Upper lobe of left lung (tissue), 6 donors: ENCODE data around the gene GGT5. TPM values are rescaled to one million over a fixed set of nuclear protein-coding genes. Genes with fewer than 3 reads are reported as not detected.
"Not testable (repeated sequence)": the region's sequence is repeated elsewhere in the genome, so short reads cannot be mapped to it uniquely, and the experiment has no call there.

Experiments used
- ATAC-seq, 2 donors: fragments of 200-7000 bp; cut with Tn5 transposase; one replicate each; pipeline ENCODE4 v1.9.1; 2022; ENCODE audit warnings: mild to moderate bottlenecking in 2 of 2, moderate library complexity in 2 of 2; ENCODE audit not compliant: low FRiP score in 2 of 2
- DNase-seq, 2 donors: peaks; one replicate each; pipeline ENCODE4 v3.0.0-alpha.2; 2019 to 2020
- H3K27ac ChIP-seq, 4 donors: fragments of 200-600 bp; sonication (generic); one replicate each; pipeline ENCODE4 v1.5.1; 2016 to 2019
- H3K27me3 ChIP-seq, 4 donors: fragments of 200-600 bp; sonication (generic); one replicate each; pipeline ENCODE4 v1.5.1; 2017 to 2019
- H3K36me3 ChIP-seq, 4 donors: fragments of 200-600 bp; sonication (generic); one replicate each; pipeline ENCODE4 v1.5.1; 2016 to 2019
- H3K4me1 ChIP-seq, 4 donors: fragments of 200-600 bp; sonication (generic); one replicate each; pipeline ENCODE4 v1.5.1; 2018 to 2019
- H3K4me3 ChIP-seq, 4 donors: fragments of 200-600 bp; sonication (generic); one replicate each; pipeline ENCODE4 v1.5.1; 2017 to 2019; ENCODE audit warnings: mild to moderate bottlenecking in 2 of 4, moderate library complexity in 1 of 4
- H3K9me3 ChIP-seq, 4 donors: fragments of 200-600 bp; sonication (generic); one replicate each; pipeline ENCODE4 v1.5.1; 2018 to 2019
- EP300 ChIP-seq, 4 donors: sonication (generic); formaldehyde crosslinking; IDR thresholded peaks; one replicate each; pipeline ENCODE4 v1.5.1; 2017; ENCODE audit warnings: antibody characterized with exemption in 4 of 4, control low read depth in 2 of 4
- POLR2A ChIP-seq, 4 donors: fragments of 450-650 bp; IDR thresholded peaks; one replicate each; pipeline ENCODE4 v1.5.1; 2016 to 2017; ENCODE audit warnings: antibody characterized with exemption in 4 of 4, mild to moderate bottlenecking in 2 of 4
- POLR2AphosphoS5 ChIP-seq, 2 donors: sonication (generic); formaldehyde crosslinking; IDR thresholded peaks; one replicate each; pipeline ENCODE4 v1.5.1; 2017; ENCODE audit warnings: antibody characterized with exemption in 2 of 2
- WGBS, 2 donors: methylation state at CpG; one replicate each; pipeline ENCODE4 v1.1.5; 2017 to 2018; 5-methylcytosine and 5-hydroxymethylcytosine counted together
- total RNA-seq, 6 donors: library from RNA; depleted of rRNA in 4 of 6; stranded (reverse); fragments of >200 nt in 4 of 6; gene quantifications; one replicate each; pipeline versions ENCODE4 v1.1.0 to v1.2.1, GENCODE V29; 2016 to 2021
- TF ChIP-seq, protein P1 (sequence below), 6 experiments: fragments of 450-650 bp in 4 of 6; fragments of 200-600 bp in 2 of 6; sonication (generic) in 2 of 6; IDR thresholded peaks; one replicate each; pipeline ENCODE4 v1.5.1; 2016 to 2019; ENCODE audit warnings: antibody characterized with exemption in 6 of 6
- donor health status: DM: no; HTN: no; CAD: no; lungs with moderate emphysema.
- donor health status: DM: no; HTN: yes; CAD: no; lungs with severe emphysema.

Gene GGT5
- total RNA-seq, 6 donors from 2014 or later = 4.2 to 47.4 (median 29.6) TPM

DNA sequence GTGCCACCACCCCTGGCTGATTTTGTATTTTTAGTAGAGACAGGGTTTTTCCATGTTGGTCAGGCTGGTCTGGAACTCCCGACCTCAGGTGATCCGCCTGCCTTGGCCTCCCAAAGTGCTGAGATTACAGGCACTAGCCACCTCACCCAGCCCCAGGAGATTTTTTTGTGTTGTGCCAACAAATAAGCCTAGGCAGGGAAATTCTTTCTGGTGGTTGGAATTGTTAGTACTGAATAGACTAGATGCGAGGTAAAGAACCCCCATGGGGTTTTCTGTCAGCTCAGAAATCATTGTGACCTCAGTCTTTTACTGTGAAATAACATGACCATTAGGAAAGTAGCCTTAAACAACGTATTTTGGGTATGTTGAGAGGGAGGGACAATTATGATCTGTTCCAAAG lies 29.0 kb upstream of the GGT5 start:
- WGBS, 2 donors = 71 to 72% methylated on average over 4 of the region's 4 CpGs
- peaks cover 19 to 43% (median 28%) of the 10 kb centered on the region in 4 donors for H3K4me1 ChIP-seq
- H3K4me3 ChIP-seq = peak overlapping the region in 2 of 4 donors; percentile 7 to 77
- peak overlapping the region in 3 of 4 donors; percentile 33 to 76 (median 58) for H3K27ac ChIP-seq
- H3K27me3 ChIP-seq, H3K9me3 ChIP-seq, ATAC-seq, DNase-seq, H3K36me3 ChIP-seq: not testable (repeated sequence)

DNA sequence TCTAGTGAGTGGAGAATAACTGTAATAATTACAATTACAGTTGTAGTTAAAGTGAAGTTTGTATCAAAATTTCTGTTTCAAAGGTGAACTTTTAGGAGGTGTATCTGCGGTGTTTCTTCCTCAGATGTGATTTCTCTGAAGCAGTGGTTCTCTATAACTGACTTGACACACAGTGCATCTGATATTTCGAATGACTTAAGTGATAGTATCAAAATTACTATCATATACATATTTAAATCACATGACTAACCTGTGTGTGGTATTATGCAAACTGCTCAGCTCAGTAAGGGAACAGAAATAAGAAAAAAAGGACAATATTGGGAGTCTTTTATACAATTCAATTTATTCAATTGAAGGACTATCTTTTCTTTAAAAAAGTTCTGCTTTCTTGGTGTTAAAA lies 28.1 kb upstream of the GGT5 start:
- 81 to 85% methylated on average over 2 of the region's 2 CpGs for WGBS, 2 donors
- Histone ChIP-seq H3K4me1 (peaks cover 19 to 43% (median 28%) of the 10 kb centered on the region in 4 donors), H3K4me3 (peak overlapping the region in 2 of 4 donors; percentile 63 to 77), H3K27ac (peak overlapping the region in 2 of 4 donors; percentile 58 to 76)
- not testable (repeated sequence) for DNase-seq, H3K36me3 ChIP-seq, H3K27me3 ChIP-seq, H3K9me3 ChIP-seq, ATAC-seq

DNA sequence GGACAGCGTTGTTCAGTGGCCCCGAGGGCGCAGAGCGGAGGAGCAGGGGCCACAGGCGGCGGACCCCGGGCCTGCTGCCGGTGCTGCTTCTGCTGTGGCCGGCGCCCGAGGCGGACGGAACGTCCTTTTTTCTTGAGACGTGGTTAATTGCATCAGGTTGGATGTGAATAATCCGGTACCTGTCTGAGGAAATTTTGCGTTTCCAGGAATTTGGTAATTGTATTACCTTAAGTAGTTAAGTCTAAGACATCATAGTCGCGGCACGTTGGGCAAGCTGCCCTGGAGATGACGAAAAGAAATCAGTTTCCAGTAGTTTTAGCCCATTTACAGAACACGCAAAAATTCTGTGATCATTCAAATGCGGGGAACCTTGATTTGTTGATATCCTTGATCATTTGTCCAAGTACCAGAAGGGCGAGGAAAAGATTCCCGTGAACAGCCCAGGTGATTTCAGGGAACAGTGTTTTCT lies 26.5 kb upstream of the GGT5 start:
- Histone ChIP-seq H3K36me3 (no peaks in the 10 kb centered on the region), H3K9me3 (no peaks in the 10 kb centered on the region), H3K4me3 (peak overlapping the region; percentile 63 to 97 (median 74)), H3K4me1 (peaks cover 19 to 43% (median 28%) of the 10 kb centered on the region in 4 donors), H3K27me3 (no peaks in the 10 kb centered on the region), H3K27ac (peak overlapping the region; percentile 90 to 99 (median 94))
- TF ChIP-seq, protein P1, sequence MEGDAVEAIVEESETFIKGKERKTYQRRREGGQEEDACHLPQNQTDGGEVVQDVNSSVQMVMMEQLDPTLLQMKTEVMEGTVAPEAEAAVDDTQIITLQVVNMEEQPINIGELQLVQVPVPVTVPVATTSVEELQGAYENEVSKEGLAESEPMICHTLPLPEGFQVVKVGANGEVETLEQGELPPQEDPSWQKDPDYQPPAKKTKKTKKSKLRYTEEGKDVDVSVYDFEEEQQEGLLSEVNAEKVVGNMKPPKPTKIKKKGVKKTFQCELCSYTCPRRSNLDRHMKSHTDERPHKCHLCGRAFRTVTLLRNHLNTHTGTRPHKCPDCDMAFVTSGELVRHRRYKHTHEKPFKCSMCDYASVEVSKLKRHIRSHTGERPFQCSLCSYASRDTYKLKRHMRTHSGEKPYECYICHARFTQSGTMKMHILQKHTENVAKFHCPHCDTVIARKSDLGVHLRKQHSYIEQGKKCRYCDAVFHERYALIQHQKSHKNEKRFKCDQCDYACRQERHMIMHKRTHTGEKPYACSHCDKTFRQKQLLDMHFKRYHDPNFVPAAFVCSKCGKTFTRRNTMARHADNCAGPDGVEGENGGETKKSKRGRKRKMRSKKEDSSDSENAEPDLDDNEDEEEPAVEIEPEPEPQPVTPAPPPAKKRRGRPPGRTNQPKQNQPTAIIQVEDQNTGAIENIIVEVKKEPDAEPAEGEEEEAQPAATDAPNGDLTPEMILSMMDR (IDR thresholded peaks at IDR 0.05) = no peak
- TF ChIP-seq POLR2AphosphoS5 (IDR thresholded peaks at IDR 0.05) (no peak), POLR2A (IDR thresholded peaks at IDR 0.05) (no peak)
- DNase-seq (peak in 1 of 2 donors; percentile 41), ATAC-seq (peak in 1 of 2 donors; percentile 53)
- WGBS, 2 donors = 1 to 5% methylated on average over 11 to 24 of the region's 25 CpGs

DNA sequence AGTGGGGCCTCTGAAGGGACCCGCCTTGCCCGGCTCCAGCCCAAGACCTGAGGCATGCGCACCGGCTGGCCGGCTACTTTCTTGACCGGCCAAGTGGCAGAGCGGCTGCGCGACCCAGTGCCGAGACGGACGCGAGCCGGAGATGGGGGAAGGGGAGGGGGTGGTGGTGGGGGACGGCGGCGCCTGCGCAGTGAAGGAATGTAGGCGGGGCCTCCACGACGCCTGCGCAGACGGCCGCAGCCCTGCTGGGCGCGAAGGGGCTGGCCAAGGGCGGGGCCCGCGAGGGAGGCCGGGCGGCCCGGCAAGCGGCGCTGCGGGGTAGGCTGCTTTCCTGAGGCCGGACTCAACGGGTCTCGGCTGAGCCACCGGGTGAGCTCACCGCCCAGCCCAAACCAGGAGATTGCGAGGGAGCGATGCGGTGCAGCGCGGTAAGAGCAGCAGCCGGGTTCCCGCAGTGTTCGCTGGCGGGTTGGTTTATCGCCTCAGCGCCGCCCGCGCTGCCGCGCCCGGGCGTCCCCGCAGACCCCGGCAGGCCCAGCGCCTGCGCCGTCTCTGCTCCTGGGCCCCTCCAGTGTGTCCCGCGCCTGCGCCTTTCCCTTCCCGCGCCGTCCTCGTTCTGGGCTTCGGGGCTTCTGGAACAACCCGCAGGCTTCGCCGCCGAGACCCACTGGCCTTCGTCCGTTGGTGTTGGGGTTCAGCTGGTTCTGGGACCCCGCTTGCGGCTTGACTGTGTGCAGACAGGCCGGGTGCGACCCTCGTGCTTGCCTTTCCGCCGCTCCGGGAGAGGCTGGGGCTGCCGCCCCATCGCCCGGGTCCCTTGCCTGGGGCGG lies 25.9 kb upstream of the GGT5 start, which contains the start of gene SPECC1L:
TSS of gene SPECC1L (plus strand) at position 276 of the 830 bp plus-strand sequence. CDS start 31,401 bp downstream, outside the sequence.
- no peaks in the 10 kb centered on the region for H3K36me3 ChIP-seq
- no peaks in the 10 kb centered on the region for H3K9me3 ChIP-seq
- H3K27ac ChIP-seq = peak within 1 kb of the TSS; percentile 90 to 99 (median 94)
- DNase-seq = peak; percentile 93 to 99
- 1 to 2% methylated on average over 11 to 15 of the region's 89 CpGs for WGBS, 2 donors
- ATAC-seq = peak; percentile 97 to 98
- H3K4me1 ChIP-seq = peaks cover 16 to 36% (median 25%) of the 10 kb centered on the region in 4 donors
- TF ChIP-seq POLR2AphosphoS5 (IDR thresholded peaks at IDR 0.05) (peak; percentile 85 to 97), POLR2A (IDR thresholded peaks at IDR 0.05) (peak; percentile 38 to 99 (median 89)), EP300 (IDR thresholded peaks at IDR 0.05) (no peak)
- TF ChIP-seq, protein P1 (IDR thresholded peaks at IDR 0.05) = peak in 2 of 6 experiments; percentile 14 to 41
- peak within 1 kb of the TSS; percentile 63 to 97 (median 74) for H3K4me3 ChIP-seq
- H3K27me3 ChIP-seq = no peaks in the 10 kb centered on the region

DNA sequence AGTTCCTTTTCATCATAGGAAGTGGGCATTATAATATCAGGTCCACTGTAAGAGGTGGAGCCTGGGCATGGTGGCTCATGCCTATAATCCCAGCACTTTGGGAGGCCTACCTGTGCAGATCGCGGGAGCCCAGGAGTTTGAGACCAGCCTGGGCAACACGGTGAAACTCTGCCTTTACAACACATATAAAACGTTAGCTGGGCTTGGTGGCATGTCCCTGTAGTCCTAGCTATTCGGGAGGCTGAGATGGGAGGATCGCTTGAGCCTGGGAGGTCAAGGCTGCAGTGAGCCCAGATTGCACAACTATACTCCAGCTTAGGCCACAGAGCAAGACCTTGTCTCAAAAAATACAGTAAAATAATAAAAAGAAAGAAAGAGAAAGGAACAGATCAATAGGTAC lies 21.6 kb upstream of the GGT5 start:
- WGBS, 2 donors = 92 to 94% methylated on average over 4 to 6 of the region's 6 CpGs
- H3K27ac ChIP-seq, H3K4me1 ChIP-seq, H3K9me3 ChIP-seq, H3K4me3 ChIP-seq, ATAC-seq, H3K36me3 ChIP-seq, DNase-seq, H3K27me3 ChIP-seq: not testable (repeated sequence)

DNA sequence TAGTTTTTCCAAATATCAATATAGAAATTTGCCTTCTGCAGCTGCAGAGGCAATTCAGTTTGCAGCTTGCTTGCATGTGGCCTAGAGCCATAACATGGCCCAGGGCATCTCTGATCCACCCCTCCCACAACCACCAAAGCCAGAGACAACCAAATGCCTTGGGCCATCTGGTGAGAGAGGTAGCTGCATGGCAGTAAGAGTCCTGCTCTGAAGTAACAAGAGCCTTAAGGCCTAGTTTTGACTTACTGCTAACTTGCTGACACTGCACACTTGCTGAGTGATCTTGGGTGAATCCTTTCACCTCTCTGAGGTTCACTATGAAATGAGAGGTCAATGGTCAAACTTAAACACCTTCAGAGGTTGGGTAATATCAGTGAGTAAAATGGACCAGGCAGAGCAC lies 20.9 kb upstream of the GGT5 start:
- DNase-seq (no peak), ATAC-seq (no peak)
- Histone ChIP-seq H3K36me3 (no peaks in the 10 kb centered on the region), H3K4me1 (no peaks in the 10 kb centered on the region), H3K27me3 (no peaks in the 10 kb centered on the region), H3K4me3 (no peak overlapping the region), H3K27ac (no peak overlapping the region), H3K9me3 (no peaks in the 10 kb centered on the region)
- no peak for TF ChIP-seq POLR2A (IDR thresholded peaks at IDR 0.05)

DNA sequence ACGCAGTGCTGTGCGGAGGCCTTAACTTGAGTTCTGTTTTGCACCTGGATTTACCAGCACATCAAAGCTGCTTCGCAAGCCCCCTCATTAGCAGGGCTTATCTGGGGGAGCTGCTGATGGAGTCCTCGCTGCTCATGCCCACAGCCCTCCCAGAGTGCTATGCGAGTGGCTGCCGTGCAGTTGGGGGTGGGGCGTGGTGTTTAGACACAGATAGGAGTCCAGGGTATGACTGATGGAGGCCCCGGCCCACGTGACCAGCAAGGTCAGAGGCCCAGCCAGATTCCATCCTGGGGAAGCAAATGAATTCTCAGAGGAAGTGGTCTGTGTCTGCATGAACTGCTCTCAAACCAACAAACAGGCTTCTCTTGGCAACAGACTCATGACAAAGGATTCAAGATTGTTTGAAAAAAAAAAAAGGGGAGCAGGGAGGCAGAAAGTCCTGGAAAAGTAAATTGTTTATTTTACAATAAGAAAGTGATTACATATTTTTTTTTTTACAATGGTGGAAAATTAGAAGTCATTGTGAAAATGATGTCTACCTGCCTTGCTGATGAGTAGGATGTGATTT lies 19.5 kb upstream of the GGT5 start:
- H3K4me1 ChIP-seq, DNase-seq, H3K36me3 ChIP-seq, H3K4me3 ChIP-seq, ATAC-seq, H3K27ac ChIP-seq, H3K9me3 ChIP-seq, H3K27me3 ChIP-seq: not testable (repeated sequence)
- WGBS, 2 donors = 44 to 85% methylated on average over 3 of the region's 9 CpGs

DNA sequence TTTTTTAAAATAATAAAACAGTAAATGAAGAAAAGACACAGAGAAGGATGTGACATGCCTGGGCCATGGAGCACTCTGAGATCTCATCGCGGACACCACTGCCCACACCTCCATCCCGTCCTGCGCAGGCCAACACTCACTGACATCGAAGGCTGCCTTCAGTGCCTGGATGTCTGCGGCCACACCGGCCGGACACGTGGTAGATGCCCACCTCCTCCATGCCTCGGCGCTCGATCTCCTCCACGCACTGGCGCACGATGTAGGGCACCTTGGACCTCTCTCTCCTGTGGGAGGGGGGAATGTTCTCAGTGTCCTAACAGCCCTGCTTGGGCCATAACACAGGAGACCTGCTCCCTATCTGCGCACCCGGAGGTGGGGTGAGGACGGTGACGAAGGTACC lies 18.6 kb upstream of the GGT5 start:
- not testable (repeated sequence) for H3K4me3 ChIP-seq, H3K27ac ChIP-seq, H3K9me3 ChIP-seq, ATAC-seq, DNase-seq, H3K4me1 ChIP-seq, H3K27me3 ChIP-seq, H3K36me3 ChIP-seq
- WGBS, 2 donors = 92 to 96% methylated on average over 15 to 19 of the region's 19 CpGs

DNA sequence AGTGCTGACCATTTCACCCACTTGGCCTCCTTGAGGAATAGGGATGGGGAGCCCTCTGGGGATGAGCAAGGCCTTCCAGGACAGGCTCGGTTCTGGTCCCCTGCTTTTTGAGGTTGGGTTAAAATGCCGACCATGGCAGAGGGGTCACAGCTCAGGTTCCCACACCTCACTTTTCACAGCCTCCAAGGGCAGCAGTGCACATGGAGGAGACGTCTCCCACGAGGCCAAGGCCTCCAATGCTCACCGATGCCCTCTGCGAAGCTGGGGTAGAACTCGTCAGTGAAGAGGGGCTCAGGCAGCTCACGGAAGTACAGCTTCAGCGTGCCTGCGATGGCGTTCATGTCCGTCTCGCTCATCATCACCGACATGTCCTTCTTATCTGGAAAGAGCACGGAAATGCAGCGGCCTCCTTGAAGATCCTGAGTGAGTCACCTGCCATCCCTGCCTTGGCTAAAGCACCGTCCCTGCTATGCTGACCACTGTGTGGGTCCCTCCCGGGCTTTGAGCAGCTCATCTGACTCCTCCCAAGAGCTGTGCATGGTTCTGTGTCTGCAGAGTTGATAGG lies 17.4 kb upstream of the GGT5 start:
- not testable (repeated sequence) for H3K4me1 ChIP-seq, ATAC-seq
- WGBS, 2 donors = 91 to 95% methylated on average over 12 to 16 of the region's 18 CpGs

More for the DNA sequence above, 17.4 kb upstream of the GGT5 start:
- H3K9me3 ChIP-seq, DNase-seq, H3K4me3 ChIP-seq, H3K36me3 ChIP-seq, H3K27ac ChIP-seq, H3K27me3 ChIP-seq: not testable (repeated sequence)
